Retinal pigment epithelial cell (primary cell): Measurements from ENCODE around the gene ERVK3-1.

Experiments
- DNase-seq: peaks from one replicate; pipeline ENCODE4 v3.0.0-alpha.2; 2010; ENCODE audit warnings: low read depth
- H3K4me3 ChIP-seq: 2 replicates; pipeline ENCODE4 v1.5.1; 2011; ENCODE audit warnings: mild to moderate bottlenecking, low read length, control low read depth, moderate library complexity
- CTCF ChIP-seq: conservative IDR thresholded peaks from 2 replicates; pipeline ENCODE4 v1.5.1; 2011; ENCODE audit warnings: low read depth, low read length, control low read depth, inconsistent platforms

The ERVK3-1 gene

DNA sequence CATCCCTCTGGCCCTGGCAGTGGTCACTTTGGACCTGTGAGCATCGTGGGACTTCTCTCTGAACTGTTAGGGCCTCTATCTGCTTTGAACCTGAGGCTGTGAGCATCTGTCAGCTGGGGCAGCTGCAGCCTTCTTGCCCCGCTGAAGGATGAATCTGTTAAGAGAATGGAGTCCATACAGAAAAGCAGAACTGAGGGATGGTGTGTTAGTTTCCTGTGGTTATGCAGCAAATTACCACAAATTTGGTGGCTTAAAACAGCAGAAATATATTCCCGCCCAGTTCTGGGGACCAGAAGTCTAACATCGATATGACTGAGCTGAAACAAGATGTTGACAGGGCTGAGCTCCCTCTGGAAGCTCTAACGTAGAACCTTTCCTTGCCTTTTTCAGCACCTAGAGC, 59.0 kb downstream of the ERVK3-1 start:
- no peak for TF ChIP-seq CTCF
- no peak for DNase-seq
- no peak overlapping the region for H3K4me3 ChIP-seq
